Measurements from ENCODE around the gene DSCAML1.

Gene DSCAML1

DNA sequence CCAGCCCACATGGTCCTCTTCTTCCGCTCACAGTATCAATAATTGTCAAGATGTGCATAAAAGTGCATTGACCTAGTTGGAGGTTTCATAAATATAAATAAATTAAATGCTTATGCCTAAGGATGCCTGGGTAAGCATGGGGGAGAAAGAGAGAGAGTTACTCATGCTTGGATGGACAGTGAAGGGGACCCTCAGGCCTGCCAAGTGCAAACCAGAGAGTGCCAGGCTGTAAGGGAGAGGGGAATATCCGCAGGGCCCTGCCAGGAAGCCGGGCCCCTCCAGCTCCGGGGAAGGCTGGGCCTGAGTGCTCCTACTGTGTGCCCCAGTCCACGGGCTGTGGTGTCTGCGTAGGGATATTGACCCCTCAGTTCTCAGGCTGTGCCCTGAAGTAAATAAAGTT lies 214.6 kb downstream of the DSCAML1 start:
- no peak for TF ChIP-seq OSR1 (CRISPR knock-in tag; IDR thresholded peaks at IDR 0.05)
- no peak for TF ChIP-seq TCF4 (CRISPR knock-in tag; IDR thresholded peaks at IDR 0.05; ENCODE audit: borderline replicate concordance)
- no peak for TF ChIP-seq ZNF8 (CRISPR knock-in tag; IDR thresholded peaks at IDR 0.05)
- no peak for TF ChIP-seq TOX (CRISPR knock-in tag; IDR thresholded peaks at IDR 0.05; ENCODE audit: borderline replicate concordance)
- no peak for TF ChIP-seq ZFP3 (CRISPR knock-in tag; IDR thresholded peaks at IDR 0.05)
- TF ChIP-seq ZC3H10 (CRISPR knock-in tag; IDR thresholded peaks at IDR 0.05): no peak
- TF ChIP-seq, protein P1, sequence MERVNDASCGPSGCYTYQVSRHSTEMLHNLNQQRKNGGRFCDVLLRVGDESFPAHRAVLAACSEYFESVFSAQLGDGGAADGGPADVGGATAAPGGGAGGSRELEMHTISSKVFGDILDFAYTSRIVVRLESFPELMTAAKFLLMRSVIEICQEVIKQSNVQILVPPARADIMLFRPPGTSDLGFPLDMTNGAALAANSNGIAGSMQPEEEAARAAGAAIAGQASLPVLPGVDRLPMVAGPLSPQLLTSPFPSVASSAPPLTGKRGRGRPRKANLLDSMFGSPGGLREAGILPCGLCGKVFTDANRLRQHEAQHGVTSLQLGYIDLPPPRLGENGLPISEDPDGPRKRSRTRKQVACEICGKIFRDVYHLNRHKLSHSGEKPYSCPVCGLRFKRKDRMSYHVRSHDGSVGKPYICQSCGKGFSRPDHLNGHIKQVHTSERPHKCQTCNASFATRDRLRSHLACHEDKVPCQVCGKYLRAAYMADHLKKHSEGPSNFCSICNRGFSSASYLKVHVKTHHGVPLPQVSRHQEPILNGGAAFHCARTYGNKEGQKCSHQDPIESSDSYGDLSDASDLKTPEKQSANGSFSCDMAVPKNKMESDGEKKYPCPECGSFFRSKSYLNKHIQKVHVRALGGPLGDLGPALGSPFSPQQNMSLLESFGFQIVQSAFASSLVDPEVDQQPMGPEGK (CRISPR knock-in tag; IDR thresholded peaks at IDR 0.05; ENCODE audit: borderline replicate concordance): no peak
- TF ChIP-seq, protein P2, sequence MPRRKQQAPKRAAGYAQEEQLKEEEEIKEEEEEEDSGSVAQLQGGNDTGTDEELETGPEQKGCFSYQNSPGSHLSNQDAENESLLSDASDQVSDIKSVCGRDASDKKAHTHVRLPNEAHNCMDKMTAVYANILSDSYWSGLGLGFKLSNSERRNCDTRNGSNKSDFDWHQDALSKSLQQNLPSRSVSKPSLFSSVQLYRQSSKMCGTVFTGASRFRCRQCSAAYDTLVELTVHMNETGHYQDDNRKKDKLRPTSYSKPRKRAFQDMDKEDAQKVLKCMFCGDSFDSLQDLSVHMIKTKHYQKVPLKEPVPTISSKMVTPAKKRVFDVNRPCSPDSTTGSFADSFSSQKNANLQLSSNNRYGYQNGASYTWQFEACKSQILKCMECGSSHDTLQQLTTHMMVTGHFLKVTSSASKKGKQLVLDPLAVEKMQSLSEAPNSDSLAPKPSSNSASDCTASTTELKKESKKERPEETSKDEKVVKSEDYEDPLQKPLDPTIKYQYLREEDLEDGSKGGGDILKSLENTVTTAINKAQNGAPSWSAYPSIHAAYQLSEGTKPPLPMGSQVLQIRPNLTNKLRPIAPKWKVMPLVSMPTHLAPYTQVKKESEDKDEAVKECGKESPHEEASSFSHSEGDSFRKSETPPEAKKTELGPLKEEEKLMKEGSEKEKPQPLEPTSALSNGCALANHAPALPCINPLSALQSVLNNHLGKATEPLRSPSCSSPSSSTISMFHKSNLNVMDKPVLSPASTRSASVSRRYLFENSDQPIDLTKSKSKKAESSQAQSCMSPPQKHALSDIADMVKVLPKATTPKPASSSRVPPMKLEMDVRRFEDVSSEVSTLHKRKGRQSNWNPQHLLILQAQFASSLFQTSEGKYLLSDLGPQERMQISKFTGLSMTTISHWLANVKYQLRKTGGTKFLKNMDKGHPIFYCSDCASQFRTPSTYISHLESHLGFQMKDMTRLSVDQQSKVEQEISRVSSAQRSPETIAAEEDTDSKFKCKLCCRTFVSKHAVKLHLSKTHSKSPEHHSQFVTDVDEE (CRISPR knock-in tag; IDR thresholded peaks at IDR 0.05): no peak
- no peak for ATAC-seq

DNA sequence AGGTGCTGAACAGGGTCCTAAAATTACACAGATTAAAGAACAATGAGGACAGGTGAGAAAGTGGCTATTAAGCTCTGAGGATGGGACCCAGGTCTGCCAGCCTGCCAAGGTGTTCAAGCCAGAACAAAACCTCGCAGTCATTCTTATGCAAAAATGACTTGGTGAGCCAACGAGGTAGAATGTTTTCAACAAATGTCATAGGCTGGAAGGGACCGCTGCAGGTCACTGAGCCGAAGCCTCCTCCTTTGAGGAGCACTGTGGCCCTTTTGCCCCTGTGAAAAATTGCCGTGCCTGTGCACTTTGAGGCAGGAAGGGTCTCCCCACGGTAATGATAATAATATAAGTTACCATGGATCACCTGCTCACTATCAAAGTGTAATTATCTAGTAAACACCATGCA lies 216.2 kb downstream of the DSCAML1 start:
- TF ChIP-seq BACH2 (CRISPR knock-in tag; IDR thresholded peaks at IDR 0.05; ENCODE audit: borderline replicate concordance) (no peak), ZNF565 (CRISPR knock-in tag; conservative IDR thresholded peaks at IDR 0.05; ENCODE audit: low read depth) (no peak), ISL1 (CRISPR knock-in tag; IDR thresholded peaks at IDR 0.05) (no peak), RARB (CRISPR knock-in tag; IDR thresholded peaks at IDR 0.05) (no peak), GLIS3 (CRISPR knock-in tag; IDR thresholded peaks at IDR 0.05) (no peak), ZC3H10 (CRISPR knock-in tag; IDR thresholded peaks at IDR 0.05) (no peak), TOX (CRISPR knock-in tag; IDR thresholded peaks at IDR 0.05; ENCODE audit: borderline replicate concordance) (no peak), ZFP3 (CRISPR knock-in tag; IDR thresholded peaks at IDR 0.05) (no peak), ZNF8 (CRISPR knock-in tag; IDR thresholded peaks at IDR 0.05) (no peak), CSDC2 (CRISPR knock-in tag; IDR thresholded peaks at IDR 0.05) (no peak), TCF4 (CRISPR knock-in tag; IDR thresholded peaks at IDR 0.05; ENCODE audit: borderline replicate concordance) (no peak), SNAI2 (CRISPR knock-in tag; IDR thresholded peaks at IDR 0.05) (no peak), PPARA (CRISPR knock-in tag; IDR thresholded peaks at IDR 0.05; ENCODE audit: borderline replicate concordance) (no peak), OSR1 (CRISPR knock-in tag; IDR thresholded peaks at IDR 0.05) (no peak), ZFP30 (CRISPR knock-in tag; IDR thresholded peaks at IDR 0.05) (no peak), ZNF70 (CRISPR knock-in tag; IDR thresholded peaks at IDR 0.05) (no peak)
- TF ChIP-seq, protein P3, sequence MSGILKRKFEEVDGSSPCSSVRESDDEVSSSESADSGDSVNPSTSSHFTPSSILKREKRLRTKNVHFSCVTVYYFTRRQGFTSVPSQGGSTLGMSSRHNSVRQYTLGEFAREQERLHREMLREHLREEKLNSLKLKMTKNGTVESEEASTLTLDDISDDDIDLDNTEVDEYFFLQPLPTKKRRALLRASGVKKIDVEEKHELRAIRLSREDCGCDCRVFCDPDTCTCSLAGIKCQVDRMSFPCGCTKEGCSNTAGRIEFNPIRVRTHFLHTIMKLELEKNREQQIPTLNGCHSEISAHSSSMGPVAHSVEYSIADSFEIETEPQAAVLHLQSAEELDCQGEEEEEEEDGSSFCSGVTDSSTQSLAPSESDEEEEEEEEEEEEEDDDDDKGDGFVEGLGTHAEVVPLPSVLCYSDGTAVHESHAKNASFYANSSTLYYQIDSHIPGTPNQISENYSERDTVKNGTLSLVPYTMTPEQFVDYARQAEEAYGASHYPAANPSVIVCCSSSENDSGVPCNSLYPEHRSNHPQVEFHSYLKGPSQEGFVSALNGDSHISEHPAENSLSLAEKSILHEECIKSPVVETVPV (CRISPR knock-in tag; IDR thresholded peaks at IDR 0.05): no peak
- TF ChIP-seq, protein P4, sequence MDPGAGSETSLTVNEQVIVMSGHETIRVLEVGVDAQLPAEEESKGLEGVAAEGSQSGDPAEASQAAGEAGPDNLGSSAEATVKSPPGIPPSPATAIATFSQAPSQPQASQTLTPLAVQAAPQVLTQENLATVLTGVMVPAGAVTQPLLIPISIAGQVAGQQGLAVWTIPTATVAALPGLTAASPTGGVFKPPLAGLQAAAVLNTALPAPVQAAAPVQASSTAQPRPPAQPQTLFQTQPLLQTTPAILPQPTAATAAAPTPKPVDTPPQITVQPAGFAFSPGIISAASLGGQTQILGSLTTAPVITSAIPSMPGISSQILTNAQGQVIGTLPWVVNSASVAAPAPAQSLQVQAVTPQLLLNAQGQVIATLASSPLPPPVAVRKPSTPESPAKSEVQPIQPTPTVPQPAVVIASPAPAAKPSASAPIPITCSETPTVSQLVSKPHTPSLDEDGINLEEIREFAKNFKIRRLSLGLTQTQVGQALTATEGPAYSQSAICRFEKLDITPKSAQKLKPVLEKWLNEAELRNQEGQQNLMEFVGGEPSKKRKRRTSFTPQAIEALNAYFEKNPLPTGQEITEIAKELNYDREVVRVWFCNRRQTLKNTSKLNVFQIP (CRISPR knock-in tag; IDR thresholded peaks at IDR 0.05; ENCODE audit: borderline replicate concordance, low read depth): no peak
- TF ChIP-seq, protein P5, sequence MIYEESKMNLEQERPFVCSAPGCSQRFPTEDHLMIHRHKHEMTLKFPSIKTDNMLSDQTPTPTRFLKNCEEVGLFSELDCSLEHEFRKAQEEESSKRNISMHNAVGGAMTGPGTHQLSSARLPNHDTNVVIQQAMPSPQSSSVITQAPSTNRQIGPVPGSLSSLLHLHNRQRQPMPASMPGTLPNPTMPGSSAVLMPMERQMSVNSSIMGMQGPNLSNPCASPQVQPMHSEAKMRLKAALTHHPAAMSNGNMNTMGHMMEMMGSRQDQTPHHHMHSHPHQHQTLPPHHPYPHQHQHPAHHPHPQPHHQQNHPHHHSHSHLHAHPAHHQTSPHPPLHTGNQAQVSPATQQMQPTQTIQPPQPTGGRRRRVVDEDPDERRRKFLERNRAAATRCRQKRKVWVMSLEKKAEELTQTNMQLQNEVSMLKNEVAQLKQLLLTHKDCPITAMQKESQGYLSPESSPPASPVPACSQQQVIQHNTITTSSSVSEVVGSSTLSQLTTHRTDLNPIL (CRISPR knock-in tag; IDR thresholded peaks at IDR 0.05; ENCODE audit: low read depth): no peak
- TF ChIP-seq, protein P1 (CRISPR knock-in tag; IDR thresholded peaks at IDR 0.05; ENCODE audit: borderline replicate concordance): no peak

More for the DNA sequence above, 216.2 kb downstream of the DSCAML1 start:
- no peak for ATAC-seq

Measured in SK-N-SH treated with all-trans-retinoic acid at 6 μM for 48 hours (cell line).